K562 (cell line): ENCODE results near the gene TFF3. TPM values are rescaled to one million over a fixed set of nuclear protein-coding genes. Genes with fewer than 3 reads are reported as not detected.
A peak's percentile ranks its signal among the peaks of the same experiment; 100 is the strongest.

ENCODE experiments used
- ATAC-seq: fragments of 200-7000 bp; cut with Tn5 transposase; 3 replicates; pipeline ENCODE4 v1.9.1; 2020; ENCODE audit warnings: moderate library complexity
- BruUV-seq: library from RNA; stranded (reverse); fragments of 400-500 nt; replicated peaks from 2 replicates; lab custom pipeline; 2021; lab: Mats Ljungman, UMichigan
- CTCF ChIA-PET: fragments of 300-600 bp; formaldehyde crosslinking; extraction: SDS; loops from one replicate; lab custom pipeline; 2021; ENCODE audit warnings: low intra/inter-chr PET ratio; lab: Yijun Ruan, JAX
- POLR2A ChIA-PET: fragments of 300-600, 350-650 bp; sonication (Branson Sonifier 250); formaldehyde crosslinking; extraction: SDS; loops from one replicate; lab custom pipeline; 2021; ENCODE audit warnings: antibody characterized with exemption, inconsistent platforms; lab: Yijun Ruan, JAX
- DNase-seq, 4 experiments: peaks; one replicate each; pipeline versions ENCODE4 v3.0.0 to v3.0.0-alpha.2; 2011 to 2018; ENCODE audit warnings: low spot score in 3 of 4, mixed read lengths in 3 of 4; ENCODE audit errors: extremely low read depth in 1 of 4
- FAIRE-seq: peaks from 2 replicates; lab custom pipeline; 2011; peaks lifted over from hg19 to GRCh38; lab: Jason Lieb, UNC
- H2AFZ ChIP-seq: 2 replicates; pipeline ENCODE4 v1.6.0; 2011; ENCODE audit warnings: low read depth, low read length, control low read depth, inconsistent platforms
- H3K27ac ChIP-seq: fragments of 200-600 bp; 3 replicates; pipeline ENCODE4 v1.8.0; 2011; ENCODE audit warnings: low read depth, mild to moderate bottlenecking, control low read depth, inconsistent platforms, low read length, moderate library complexity, mixed read lengths; ENCODE audit errors: extremely low read depth
- H3K27me3 ChIP-seq, 2 experiments: fragments of 300-600 bp in 1 of 2; 2 replicates in 1 of 2; 3 replicates in 1 of 2; pipeline versions ENCODE4 v1.6.0 to v1.8.0; 2011; ENCODE audit warnings: inconsistent platforms in 2 of 2, low read length in 2 of 2, mild to moderate bottlenecking in 1 of 2, mixed read lengths in 1 of 2, moderate library complexity in 1 of 2; ENCODE audit not compliant: control insufficient read depth in 2 of 2, insufficient read depth in 2 of 2
- H3K36me3 ChIP-seq: fragments of 300-600 bp; 3 replicates; pipeline ENCODE4 v1.8.0; 2011; ENCODE audit warnings: mild to moderate bottlenecking, low read length, inconsistent platforms; ENCODE audit not compliant: control insufficient read depth, insufficient read depth
- H3K4me1 ChIP-seq, 2 experiments: fragments of 200-600 bp in 1 of 2; replicated peaks in 1 of 2; 2 replicates in 1 of 2; 3 replicates in 1 of 2; pipeline versions ENCODE4 v1.5.1 to v1.8.0; 2011; ENCODE audit warnings: inconsistent platforms in 2 of 2, low read length in 2 of 2, mild to moderate bottlenecking in 1 of 2, mixed read lengths in 1 of 2, moderate library complexity in 1 of 2; ENCODE audit not compliant: control insufficient read depth in 2 of 2, insufficient read depth in 2 of 2
- H3K4me2 ChIP-seq: 2 replicates; pipeline ENCODE4 v1.6.1; 2011; ENCODE audit warnings: low read length, control low read depth, inconsistent platforms, mixed read lengths; ENCODE audit not compliant: insufficient read depth
- H3K4me3 ChIP-seq: fragments of 200-600 bp; sonication (generic), shearing (Covaris generic); 2 replicates; pipeline ENCODE4 v1.5.1; 2016; ENCODE audit warnings: control low read depth, inconsistent platforms
- H3K79me2 ChIP-seq: fragments of 200-600 bp; 3 replicates; pipeline ENCODE4 v1.8.0; 2011; ENCODE audit warnings: low read length, inconsistent platforms; ENCODE audit not compliant: control insufficient read depth, insufficient read depth
- H3K9ac ChIP-seq, 2 experiments: 2 replicates each; pipeline versions ENCODE4 v1.6.0 to v1.6.1; 2011; ENCODE audit warnings: low read depth in 2 of 2, low read length in 2 of 2, control low read depth in 1 of 2, inconsistent platforms in 1 of 2, mild to moderate bottlenecking in 1 of 2, mixed read lengths in 1 of 2; ENCODE audit not compliant: insufficient read depth in 1 of 2
- H3K9me1 ChIP-seq: one replicate; pipeline ENCODE4 v1.6.0; 2011; ENCODE audit warnings: inconsistent platforms, mild to moderate bottlenecking, low read length, moderate library complexity; ENCODE audit not compliant: control insufficient read depth, insufficient read depth
- H3K9me3 ChIP-seq: replicated peaks from 2 replicates; pipeline ENCODE4 v1.5.1; 2011; ENCODE audit warnings: low read depth, low read length, inconsistent platforms; ENCODE audit not compliant: control insufficient read depth, insufficient read depth
- H4K20me1 ChIP-seq: replicated peaks from 2 replicates; pipeline ENCODE4 v1.6.1; 2011; ENCODE audit warnings: low read length, inconsistent platforms, mixed read lengths; ENCODE audit not compliant: control insufficient read depth, insufficient read depth
- ATF1 ChIP-seq, 2 experiments: fragments of 450-650 bp in 1 of 2; IDR thresholded peaks; 2 replicates each; pipeline ENCODE4 v1.6.1; 2016; ENCODE audit warnings: missing compliant biosample characterization in 1 of 2, missing genetic modification characterization in 1 of 2
- CREB1 ChIP-seq, 2 experiments: sonication (generic) in 1 of 2; formaldehyde crosslinking in 1 of 2; IDR thresholded peaks; 2 replicates each; pipeline versions ENCODE4 v1.6.1 to v1.8.0; 2012 to 2022; ENCODE audit warnings: inconsistent platforms in 1 of 2, mild to moderate bottlenecking in 1 of 2, missing genetic modification reagents in 1 of 2, moderate library complexity in 1 of 2
- CREM ChIP-seq: IDR thresholded peaks from 2 replicates; pipeline ENCODE4 v1.6.1; 2014; ENCODE audit warnings: antibody characterized with exemption, low read depth
- DIDO1 ChIP-seq: fragments of 450-650 bp; IDR thresholded peaks from 2 replicates; pipeline ENCODE4 v1.6.1; 2016; ENCODE audit warnings: low read depth, missing biosample characterization, missing genetic modification characterization
- WGBS: fragments of 100-300 bp; shearing (Covaris generic); methylation state at CpG from one replicate; pipeline ENCODE4 v1.1.6; 2016; ENCODE audit warnings: low coverage, mixed read lengths; ENCODE audit not compliant: insufficient coverage; ENCODE audit errors: missing lambda C conversion rate; 5-methylcytosine and 5-hydroxymethylcytosine counted together
- in situ Hi-C: fragments of 300-500 bp; cut with MboI; formaldehyde crosslinking; loops from 4 replicates; pipeline ENCODE4 v1.15.0; 2018; ENCODE audit warnings: inconsistent platforms, mixed read lengths
- intact Hi-C: fragments of 100-400 bp; cut with micrococcal nuclease; formaldehyde crosslinking; loops from 2 replicates; pipeline ENCODE4 v1.14.2; 2022
- polyA plus RNA-seq, 8 experiments: library from polyadenylated mRNA; depleted of rRNA in 4 of 8; stranded (reverse) in 5 of 8; unstranded in 3 of 8; fragments of >200 nt; fragmentation: Nextera tagmentation in 2 of 8; fragmentation: Illumina TruSeq in 1 of 8; extraction: Ambion mirVana in 2 of 8; extraction: Trizol in 1 of 8; gene quantifications; 2 replicates each; pipeline versions ENCODE4 v1.2.1 to v1.2.3, GENCODE V29; 2011 to 2014; ENCODE audit warnings: inconsistent platforms in 1 of 8, missing spikeins in 1 of 8
- total RNA-seq, 7 experiments: library from RNA; depleted of rRNA in 6 of 7; stranded (reverse); fragments of >200 nt in 6 of 7; fragmentation: Illumina TruSeq in 2 of 7; extraction: Trizol in 2 of 7; gene quantifications; 2 replicates each; pipeline versions ENCODE4 v1.2.1 to v1.2.3, GENCODE V29; 2011 to 2021; ENCODE audit warnings: low replicate concordance in 1 of 7

Gene TFF3
- total and polyA plus RNA-seq, 9 of the 15 experiments (the other 6 are each of a cell fraction or from before 2014, with no cell fraction given) = 0.78 TPM; not detected in 8

DNA sequence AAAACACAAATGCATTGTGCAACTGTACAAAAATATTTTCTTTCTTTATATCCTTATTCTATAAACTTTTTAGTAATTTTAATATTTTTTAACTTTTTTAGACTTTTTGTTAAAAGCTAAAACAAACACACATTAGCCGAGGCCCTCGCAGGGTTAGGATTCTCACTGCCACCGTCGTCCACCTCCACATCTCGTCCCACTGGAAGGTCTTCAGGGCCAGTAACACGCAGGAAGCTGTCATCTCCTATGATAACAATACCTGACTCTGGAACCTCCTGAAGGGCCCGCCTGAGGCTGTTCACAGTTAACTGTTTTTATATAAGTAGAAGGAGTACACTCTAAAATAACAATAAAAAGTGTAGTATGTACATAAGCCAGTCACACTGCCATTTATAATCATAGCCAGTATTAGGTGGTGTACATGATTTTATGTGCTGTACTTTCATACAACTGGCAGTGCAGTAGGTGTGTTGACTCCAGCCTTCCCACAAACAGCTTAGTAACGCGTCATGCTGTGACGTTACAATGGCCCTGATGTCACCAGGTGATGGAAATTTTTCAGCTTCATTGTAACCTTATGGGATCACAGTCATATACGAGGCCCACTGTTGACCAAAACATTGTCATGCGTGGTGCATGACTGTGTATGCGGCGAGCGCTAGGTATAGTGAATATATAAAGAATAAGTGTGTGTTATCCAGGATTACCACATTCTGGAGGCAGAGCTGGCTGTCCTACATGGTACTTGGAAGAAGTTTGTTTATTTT lies 26.8 kb upstream of the TFF3 start:
- Histone ChIP-seq H3K36me3 (no peaks in the 10 kb centered on the region), H3K79me2 (no peaks in the 10 kb centered on the region), H4K20me1 (no peaks in the 10 kb centered on the region), H3K27ac (no peak overlapping the region), H3K9me3 (no peaks in the 10 kb centered on the region), H3K9me1 (no peaks in the 10 kb centered on the region), H3K27me3 (peaks cover 19 to 62% of the 10 kb centered on the region in 2 experiments), H3K9ac (no peak overlapping the region), H3K4me2 (no peak overlapping the region), H3K4me3 (no peak overlapping the region), H2AFZ (no peak overlapping the region), H3K4me1 (peaks cover 0 to 7% of the 10 kb centered on the region in 2 experiments; a peak in 1 of 5 replicates)
- no peak for DNase-seq
- ChIA-PET POLR2A (interaction anchor here (0.6 kb wide), 1 partner anchor 77 kb away, joined by 4 read pairs; no protein-coding TSS in a partner anchor), CTCF (no interaction called here)
- intact Hi-C loops (no loop called here), in situ Hi-C loops (no loop called here)
- 11% methylated on average over 15 of the region's 15 CpGs for WGBS
- TF ChIP-seq ATF1 (CRISPR knock-in tag; IDR thresholded peaks at IDR 0.05) (no peak), ATF1 (tag; IDR thresholded peaks at IDR 0.05) (peak; percentile 68), CREM (peak; percentile 73), DIDO1 (tag) (no peak), CREB1 (IDR thresholded peaks at IDR 0.05) (peak; percentile 69), CREB1 (CRISPR knock-in tag; IDR thresholded peaks at IDR 0.05) (peak; percentile 42; the same call in 1 of the 2 replicates)
- ATAC-seq = no peak
- FAIRE-seq = no peak
- BruUV-seq = no TSS peak
